SK-N-SH (cell line): ENCODE results near the gene FKBP5.

Experiments used
- FOXM1 ChIP-seq: IDR thresholded peaks from 2 replicates; pipeline ENCODE4 v1.4.0; 2012; ENCODE audit warnings: low read depth, mild to moderate bottlenecking
- RAD21 ChIP-seq: IDR thresholded peaks from 2 replicates; pipeline ENCODE4 v1.6.1; 2012; ENCODE audit warnings: mild to moderate bottlenecking, low read length
- RCOR1 ChIP-seq: fragments of 150-350 bp; IDR thresholded peaks from 2 replicates; pipeline ENCODE4 v1.6.1; 2017; ENCODE audit warnings: antibody characterized with exemption, low read length
- TF ChIP-seq, protein P1 (sequence below): fragments of 200-600 bp; sonication (generic); IDR thresholded peaks from 2 replicates; pipeline ENCODE4 v1.6.1; 2017; ENCODE audit warnings: antibody characterized with exemption, mild to moderate bottlenecking, moderate library complexity
- TF ChIP-seq, protein P2 (sequence below): IDR thresholded peaks from 2 replicates; pipeline ENCODE4; 2012

- TF ChIP-seq RCOR1 (no peak), RAD21 (no peak), FOXM1 (no peak)
- TF ChIP-seq, protein P1, sequence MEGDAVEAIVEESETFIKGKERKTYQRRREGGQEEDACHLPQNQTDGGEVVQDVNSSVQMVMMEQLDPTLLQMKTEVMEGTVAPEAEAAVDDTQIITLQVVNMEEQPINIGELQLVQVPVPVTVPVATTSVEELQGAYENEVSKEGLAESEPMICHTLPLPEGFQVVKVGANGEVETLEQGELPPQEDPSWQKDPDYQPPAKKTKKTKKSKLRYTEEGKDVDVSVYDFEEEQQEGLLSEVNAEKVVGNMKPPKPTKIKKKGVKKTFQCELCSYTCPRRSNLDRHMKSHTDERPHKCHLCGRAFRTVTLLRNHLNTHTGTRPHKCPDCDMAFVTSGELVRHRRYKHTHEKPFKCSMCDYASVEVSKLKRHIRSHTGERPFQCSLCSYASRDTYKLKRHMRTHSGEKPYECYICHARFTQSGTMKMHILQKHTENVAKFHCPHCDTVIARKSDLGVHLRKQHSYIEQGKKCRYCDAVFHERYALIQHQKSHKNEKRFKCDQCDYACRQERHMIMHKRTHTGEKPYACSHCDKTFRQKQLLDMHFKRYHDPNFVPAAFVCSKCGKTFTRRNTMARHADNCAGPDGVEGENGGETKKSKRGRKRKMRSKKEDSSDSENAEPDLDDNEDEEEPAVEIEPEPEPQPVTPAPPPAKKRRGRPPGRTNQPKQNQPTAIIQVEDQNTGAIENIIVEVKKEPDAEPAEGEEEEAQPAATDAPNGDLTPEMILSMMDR = no peak
- TF ChIP-seq, protein P2, sequence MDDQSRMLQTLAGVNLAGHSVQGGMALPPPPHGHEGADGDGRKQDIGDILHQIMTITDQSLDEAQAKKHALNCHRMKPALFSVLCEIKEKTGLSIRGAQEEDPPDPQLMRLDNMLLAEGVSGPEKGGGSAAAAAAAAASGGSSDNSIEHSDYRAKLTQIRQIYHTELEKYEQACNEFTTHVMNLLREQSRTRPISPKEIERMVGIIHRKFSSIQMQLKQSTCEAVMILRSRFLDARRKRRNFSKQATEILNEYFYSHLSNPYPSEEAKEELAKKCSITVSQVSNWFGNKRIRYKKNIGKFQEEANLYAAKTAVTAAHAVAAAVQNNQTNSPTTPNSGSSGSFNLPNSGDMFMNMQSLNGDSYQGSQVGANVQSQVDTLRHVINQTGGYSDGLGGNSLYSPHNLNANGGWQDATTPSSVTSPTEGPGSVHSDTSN = no peak
These were observed 46.7 kb upstream of the FKBP5 start for GRCh38 chr6:35735452-35735851.
